Measurements from ENCODE around the gene FLT3LG. TPM values are rescaled to one million over a fixed set of nuclear protein-coding genes. Genes with fewer than 3 reads are reported as not detected.

The FLT3LG gene
- total and polyA plus RNA-seq, 9 of the 15 experiments (the other 6 are each of a cell fraction or from before 2014, with no cell fraction given) = 0.31 to 6.4 (median 1.1) TPM

DNA sequence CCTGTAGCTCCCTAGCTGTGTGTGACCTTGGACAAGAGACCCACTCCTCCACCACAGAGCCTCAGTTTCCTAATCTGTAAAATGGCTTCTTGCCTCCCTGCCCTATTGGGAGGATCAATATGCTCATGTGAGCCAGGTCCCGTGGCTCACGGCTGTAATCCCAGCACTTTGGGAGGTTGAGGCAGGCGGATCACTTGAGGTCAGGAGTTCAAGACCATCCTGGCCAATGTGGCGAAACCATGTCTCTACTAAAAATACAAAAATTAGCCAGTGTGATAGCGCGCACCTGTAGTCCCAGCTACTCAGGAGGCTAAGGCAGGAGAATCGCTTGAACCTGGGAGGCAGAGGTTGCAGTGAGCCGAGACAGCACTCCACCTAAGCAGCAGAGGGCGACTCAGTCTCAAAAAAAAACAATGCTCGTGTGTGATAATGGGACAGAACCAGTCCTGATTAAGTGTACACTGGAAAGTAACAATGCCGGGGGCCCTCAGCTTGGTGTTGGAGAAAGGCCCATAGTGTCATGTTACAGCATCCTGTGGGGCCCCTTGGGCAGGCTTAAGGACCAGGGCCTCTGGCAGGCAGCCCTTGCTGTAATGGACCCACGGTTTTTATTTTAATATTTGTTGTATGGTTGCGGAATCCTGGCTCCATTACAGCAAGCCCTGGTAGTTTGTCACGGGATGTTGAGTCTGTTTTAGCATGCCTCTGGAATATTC is 29.0 kb downstream of the FLT3LG start (continued):
- no peak for TF ChIP-seq NFE2L1 (tag; IDR thresholded peaks at IDR 0.05; ENCODE audit: borderline replicate concordance, low read depth)
- TF ChIP-seq, protein P1, sequence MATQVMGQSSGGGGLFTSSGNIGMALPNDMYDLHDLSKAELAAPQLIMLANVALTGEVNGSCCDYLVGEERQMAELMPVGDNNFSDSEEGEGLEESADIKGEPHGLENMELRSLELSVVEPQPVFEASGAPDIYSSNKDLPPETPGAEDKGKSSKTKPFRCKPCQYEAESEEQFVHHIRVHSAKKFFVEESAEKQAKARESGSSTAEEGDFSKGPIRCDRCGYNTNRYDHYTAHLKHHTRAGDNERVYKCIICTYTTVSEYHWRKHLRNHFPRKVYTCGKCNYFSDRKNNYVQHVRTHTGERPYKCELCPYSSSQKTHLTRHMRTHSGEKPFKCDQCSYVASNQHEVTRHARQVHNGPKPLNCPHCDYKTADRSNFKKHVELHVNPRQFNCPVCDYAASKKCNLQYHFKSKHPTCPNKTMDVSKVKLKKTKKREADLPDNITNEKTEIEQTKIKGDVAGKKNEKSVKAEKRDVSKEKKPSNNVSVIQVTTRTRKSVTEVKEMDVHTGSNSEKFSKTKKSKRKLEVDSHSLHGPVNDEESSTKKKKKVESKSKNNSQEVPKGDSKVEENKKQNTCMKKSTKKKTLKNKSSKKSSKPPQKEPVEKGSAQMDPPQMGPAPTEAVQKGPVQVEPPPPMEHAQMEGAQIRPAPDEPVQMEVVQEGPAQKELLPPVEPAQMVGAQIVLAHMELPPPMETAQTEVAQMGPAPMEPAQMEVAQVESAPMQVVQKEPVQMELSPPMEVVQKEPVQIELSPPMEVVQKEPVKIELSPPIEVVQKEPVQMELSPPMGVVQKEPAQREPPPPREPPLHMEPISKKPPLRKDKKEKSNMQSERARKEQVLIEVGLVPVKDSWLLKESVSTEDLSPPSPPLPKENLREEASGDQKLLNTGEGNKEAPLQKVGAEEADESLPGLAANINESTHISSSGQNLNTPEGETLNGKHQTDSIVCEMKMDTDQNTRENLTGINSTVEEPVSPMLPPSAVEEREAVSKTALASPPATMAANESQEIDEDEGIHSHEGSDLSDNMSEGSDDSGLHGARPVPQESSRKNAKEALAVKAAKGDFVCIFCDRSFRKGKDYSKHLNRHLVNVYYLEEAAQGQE (IDR thresholded peaks at IDR 0.05; ENCODE audit: borderline replicate concordance) = peak; percentile 78
- TF ChIP-seq, protein P1 (CRISPR knock-in tag; IDR thresholded peaks at IDR 0.05; ENCODE audit: low read depth) = no peak
- no peak for TF ChIP-seq ZNF668 (CRISPR knock-in tag; IDR thresholded peaks at IDR 0.05)
- TF ChIP-seq COPS2 (conservative IDR thresholded peaks at IDR 0.05) = no peak
- TF ChIP-seq ZNF347 (CRISPR knock-in tag; IDR thresholded peaks at IDR 0.05; ENCODE audit: low read depth) = no peak
- no peak for TF ChIP-seq ZEB2 (IDR thresholded peaks at IDR 0.05)
- TF ChIP-seq NR1H2 (CRISPR knock-in tag; IDR thresholded peaks at IDR 0.05) = no peak
- TF ChIP-seq NFXL1 (CRISPR knock-in tag; IDR thresholded peaks at IDR 0.05) = no peak
- TF ChIP-seq RBM22 (IDR thresholded peaks at IDR 0.05; ENCODE audit: low read depth, low read length, poor library complexity, severe bottlenecking) = no peak
- TF ChIP-seq, protein P2, sequence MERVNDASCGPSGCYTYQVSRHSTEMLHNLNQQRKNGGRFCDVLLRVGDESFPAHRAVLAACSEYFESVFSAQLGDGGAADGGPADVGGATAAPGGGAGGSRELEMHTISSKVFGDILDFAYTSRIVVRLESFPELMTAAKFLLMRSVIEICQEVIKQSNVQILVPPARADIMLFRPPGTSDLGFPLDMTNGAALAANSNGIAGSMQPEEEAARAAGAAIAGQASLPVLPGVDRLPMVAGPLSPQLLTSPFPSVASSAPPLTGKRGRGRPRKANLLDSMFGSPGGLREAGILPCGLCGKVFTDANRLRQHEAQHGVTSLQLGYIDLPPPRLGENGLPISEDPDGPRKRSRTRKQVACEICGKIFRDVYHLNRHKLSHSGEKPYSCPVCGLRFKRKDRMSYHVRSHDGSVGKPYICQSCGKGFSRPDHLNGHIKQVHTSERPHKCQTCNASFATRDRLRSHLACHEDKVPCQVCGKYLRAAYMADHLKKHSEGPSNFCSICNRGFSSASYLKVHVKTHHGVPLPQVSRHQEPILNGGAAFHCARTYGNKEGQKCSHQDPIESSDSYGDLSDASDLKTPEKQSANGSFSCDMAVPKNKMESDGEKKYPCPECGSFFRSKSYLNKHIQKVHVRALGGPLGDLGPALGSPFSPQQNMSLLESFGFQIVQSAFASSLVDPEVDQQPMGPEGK (CRISPR knock-in tag; IDR thresholded peaks at IDR 0.05; ENCODE audit: borderline replicate concordance) = no peak
- TF ChIP-seq HDAC8 (tag; IDR thresholded peaks at IDR 0.05) = no peak
- TF ChIP-seq ZFPM2 (CRISPR knock-in tag; IDR thresholded peaks at IDR 0.05) = no peak
- TF ChIP-seq ERF (CRISPR knock-in tag; IDR thresholded peaks at IDR 0.05) = no peak
- TF ChIP-seq POLR3G (IDR thresholded peaks at IDR 0.05; ENCODE audit: extremely low read depth, insufficient read length, insufficient replicate concordance) = no peak
- TF ChIP-seq MAZ (CRISPR knock-in tag; conservative IDR thresholded peaks at IDR 0.05 in 1 of 2, IDR thresholded peaks at IDR 0.05 in 1 of 2) = no peak
- no peak for TF ChIP-seq FOXM1 (IDR thresholded peaks at IDR 0.05; ENCODE audit: low read depth)
- no peak for TF ChIP-seq FOXM1 (CRISPR knock-in tag; IDR thresholded peaks at IDR 0.05; ENCODE audit: low read depth)
